HG02759 (cell line): Measurements from ENCODE around the gene PGAP6.
"Not testable (repeated sequence)": the region's sequence is repeated elsewhere in the genome, so short reads cannot be mapped to it uniquely, and the experiment has no call there.

ENCODE experiments used
- ATAC-seq: cut with Tn5 transposase; IDR thresholded peaks from one replicate; pipeline ENCODE4 v1.9.1; 2021; ENCODE audit warnings: mild to moderate bottlenecking, moderate library complexity; ENCODE audit not compliant: unreplicated experiment

Gene PGAP6

GRCh38 chr16:331181-331814 lies 50.5 kb downstream of the PGAP6 start:
- not testable (repeated sequence) for ATAC-seq

GRCh38 chr16:330741-331140 lies 51.0 kb downstream of the PGAP6 start:
- ATAC-seq: no peak

- no peak for ATAC-seq
Observed at GRCh38 chr16:325375-326145, 56.2 kb downstream of the PGAP6 start.

GRCh38 chr16:324451-325334 lies 57.1 kb downstream of the PGAP6 start:
- peak; percentile 56 for ATAC-seq

GRCh38 chr16:324201-324450 lies 57.7 kb downstream of the PGAP6 start:
- no peak for ATAC-seq

- no peak for ATAC-seq
Observed at GRCh38 chr16:322476-323143, 59.2 kb downstream of the PGAP6 start.

GRCh38 chr16:321532-321931 lies 60.2 kb downstream of the PGAP6 start:
- no peak for ATAC-seq
